Measurements from ENCODE around the gene SUGP1.
A peak's percentile ranks its signal among the peaks of the same experiment; 100 is the strongest.

- no peak for TF ChIP-seq EZH2 (IDR thresholded peaks at IDR 0.05; ENCODE audit: borderline replicate concordance, low read depth, low read length, poor library complexity, severe bottlenecking)
- TF ChIP-seq, protein P1, sequence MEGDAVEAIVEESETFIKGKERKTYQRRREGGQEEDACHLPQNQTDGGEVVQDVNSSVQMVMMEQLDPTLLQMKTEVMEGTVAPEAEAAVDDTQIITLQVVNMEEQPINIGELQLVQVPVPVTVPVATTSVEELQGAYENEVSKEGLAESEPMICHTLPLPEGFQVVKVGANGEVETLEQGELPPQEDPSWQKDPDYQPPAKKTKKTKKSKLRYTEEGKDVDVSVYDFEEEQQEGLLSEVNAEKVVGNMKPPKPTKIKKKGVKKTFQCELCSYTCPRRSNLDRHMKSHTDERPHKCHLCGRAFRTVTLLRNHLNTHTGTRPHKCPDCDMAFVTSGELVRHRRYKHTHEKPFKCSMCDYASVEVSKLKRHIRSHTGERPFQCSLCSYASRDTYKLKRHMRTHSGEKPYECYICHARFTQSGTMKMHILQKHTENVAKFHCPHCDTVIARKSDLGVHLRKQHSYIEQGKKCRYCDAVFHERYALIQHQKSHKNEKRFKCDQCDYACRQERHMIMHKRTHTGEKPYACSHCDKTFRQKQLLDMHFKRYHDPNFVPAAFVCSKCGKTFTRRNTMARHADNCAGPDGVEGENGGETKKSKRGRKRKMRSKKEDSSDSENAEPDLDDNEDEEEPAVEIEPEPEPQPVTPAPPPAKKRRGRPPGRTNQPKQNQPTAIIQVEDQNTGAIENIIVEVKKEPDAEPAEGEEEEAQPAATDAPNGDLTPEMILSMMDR (conservative IDR thresholded peaks at IDR 0.05; ENCODE audit: low read depth, low read length): 0 out of 2 replicates have a peak, but pooled peaks have one; percentile 5
Measured at GRCh38 chr19:19343016-19343362, 22.7 kb upstream of the SUGP1 start.
